HCT116 (cell line): Measurements from ENCODE around the gene CCDC157. TPM values are rescaled to one million over a fixed set of nuclear protein-coding genes. Genes with fewer than 3 reads are reported as not detected.

Experiments
- ATAC-seq: fragments of 200-7000 bp; cut with Tn5 transposase; 2 replicates; pipeline ENCODE4 v1.9.1; 2020; ENCODE audit warnings: mild to moderate bottlenecking, moderate library complexity
- BruUV-seq: library from RNA; stranded (reverse); fragments of 400-500 nt; replicated peaks from 2 replicates; lab custom pipeline; 2021; lab: Mats Ljungman, UMichigan
- CTCF ChIA-PET: fragments of 300-600 bp; sonication (Branson Sonifier 250); formaldehyde crosslinking; loops from one replicate; lab custom pipeline; 2021; ENCODE audit warnings: antibody characterized with exemption; lab: Charles Lee
- POLR2A ChIA-PET: fragments of 300-600, 350-600 bp; sonication (Branson Sonifier 250); formaldehyde crosslinking; loops from one replicate; lab custom pipeline; 2021; ENCODE audit warnings: antibody characterized with exemption; lab: Charles Lee
- RAD21 ChIA-PET, 2 experiments: fragments of 300-600 bp; sonication (Branson Sonifier 250); formaldehyde crosslinking; loops; one replicate each; lab custom pipeline; 2023; ENCODE audit warnings: low total read pairs in 2 of 2; ENCODE audit not compliant: uncharacterized antibody in 2 of 2, unreplicated experiment in 2 of 2, low non-redundant PET in 1 of 2; lab: Charles Lee
- DNase-seq: peaks from one replicate; pipeline ENCODE4 v3.0.0-alpha.2; 2010; ENCODE audit warnings: low read depth, low spot score
- H2AFZ ChIP-seq: fragments of 200-600 bp; shearing (Covaris generic), sonication (generic); 2 replicates; pipeline ENCODE4 v1.6.1; 2017; ENCODE audit warnings: low read depth, mixed run types, mixed read lengths, antibody characterized with exemption, low read length; ENCODE audit not compliant: poor library complexity, severe bottlenecking
- H3K27ac ChIP-seq: 2 replicates; pipeline ENCODE4 v1.5.1; 2012; ENCODE audit warnings: low read depth, low read length
- H3K27me3 ChIP-seq: fragments of 200-600 bp; sonication (generic); 2 replicates; pipeline ENCODE4 v1.6.1; 2016; ENCODE audit warnings: mixed run types, low read length, mixed read lengths; ENCODE audit not compliant: insufficient read depth
- H3K36me3 ChIP-seq, 2 experiments: fragments of 200-500 bp in 1 of 2; fragments of 200-600 bp in 1 of 2; sonication (Bioruptor generic) in 1 of 2; sonication (generic) in 1 of 2; 2 replicates each; pipeline versions ENCODE4 v1.5.1 to v1.6.1; 2014 to 2016; ENCODE audit warnings: low read length in 2 of 2, inconsistent platforms in 1 of 2, mixed read lengths in 1 of 2, mixed run types in 1 of 2; ENCODE audit not compliant: insufficient read depth in 2 of 2, control insufficient read depth in 1 of 2
- H3K4me1 ChIP-seq, 2 experiments: fragments of 200-600 bp in 1 of 2; sonication (generic) in 1 of 2; 2 replicates each; pipeline versions ENCODE4 v1.5.1 to v1.6.1; 2012 to 2017; ENCODE audit warnings: low read length in 2 of 2, inconsistent platforms in 1 of 2, mild to moderate bottlenecking in 1 of 2, mixed read lengths in 1 of 2, mixed run types in 1 of 2, moderate library complexity in 1 of 2; ENCODE audit not compliant: insufficient read depth in 2 of 2, control insufficient read depth in 1 of 2
- H3K4me2 ChIP-seq: fragments of 200-600 bp; sonication (generic); 2 replicates; pipeline ENCODE4 v1.6.1; 2017; ENCODE audit warnings: mixed run types, low read length, mixed read lengths
- H3K4me3 ChIP-seq, 2 experiments: fragments of 200-600 bp in 1 of 2; sonication (generic) in 1 of 2; replicated peaks in 1 of 2; 2 replicates each; pipeline ENCODE4 v1.5.1; 2011 to 2016; ENCODE audit warnings: low read length in 2 of 2, control low read depth in 1 of 2, low read depth in 1 of 2, mild to moderate bottlenecking in 1 of 2, mixed read lengths in 1 of 2, mixed run types in 1 of 2
- H3K79me2 ChIP-seq: fragments of 200-600 bp; sonication (generic); 2 replicates; pipeline ENCODE4 v1.6.1; 2017; ENCODE audit warnings: mild to moderate bottlenecking, mixed run types, low read length, moderate library complexity, mixed read lengths; ENCODE audit not compliant: insufficient read depth
- H3K9ac ChIP-seq: fragments of 200-600 bp; sonication (generic); 2 replicates; pipeline ENCODE4 v1.6.1; 2016; ENCODE audit warnings: low read length, mixed read lengths
- H3K9me2 ChIP-seq: fragments of 200-600 bp; sonication (generic), shearing (Covaris generic); 2 replicates; pipeline ENCODE4 v1.6.1; 2017; ENCODE audit warnings: mixed run types, mild to moderate bottlenecking, moderate library complexity; ENCODE audit not compliant: insufficient read depth
- H3K9me3 ChIP-seq, 2 experiments: fragments of 200-500 bp in 1 of 2; fragments of 200-600 bp in 1 of 2; sonication (Bioruptor generic) in 1 of 2; sonication (generic) in 1 of 2; 2 replicates each; pipeline ENCODE4 v1.6.1; 2014 to 2017; ENCODE audit warnings: low read length in 2 of 2, mixed read lengths in 2 of 2, inconsistent platforms in 1 of 2, low read depth in 1 of 2, mild to moderate bottlenecking in 1 of 2, mixed run types in 1 of 2, moderate library complexity in 1 of 2; ENCODE audit not compliant: control insufficient read depth in 1 of 2, insufficient read depth in 1 of 2
- H4K20me1 ChIP-seq: fragments of 200-600 bp; sonication (generic), shearing (Covaris generic); 2 replicates; pipeline ENCODE4 v1.6.1; 2017; ENCODE audit warnings: mixed run types, mild to moderate bottlenecking, moderate library complexity; ENCODE audit not compliant: insufficient read depth
- ATF3 ChIP-seq: IDR thresholded peaks from 2 replicates; pipeline ENCODE4 v1.6.1; 2012
- EGR1 ChIP-seq: IDR thresholded peaks from 2 replicates; pipeline ENCODE4 v1.6.1; 2012; ENCODE audit warnings: low read depth
- ELF1 ChIP-seq: IDR thresholded peaks from 2 replicates; pipeline ENCODE4 v1.6.1; 2012; ENCODE audit warnings: low read depth, borderline replicate concordance
- EZH2 ChIP-seq: fragments of 200-600 bp; sonication (generic); IDR thresholded peaks from 2 replicates; pipeline ENCODE4 v1.6.1; 2017; ENCODE audit warnings: antibody characterized with exemption, mixed run types
- EZH2phosphoT487 ChIP-seq: fragments of 200-600 bp; IDR thresholded peaks from 2 replicates; pipeline ENCODE4 v1.6.1; 2018; ENCODE audit warnings: antibody characterized with exemption, borderline replicate concordance
- JUND ChIP-seq: IDR thresholded peaks from 2 replicates; pipeline ENCODE4 v1.6.1; 2012
- MAX ChIP-seq: IDR thresholded peaks from 2 replicates; pipeline ENCODE4 v1.6.1; 2012
- POLR2A ChIP-seq: IDR thresholded peaks from 2 replicates; pipeline ENCODE4 v1.7.0; 2011; ENCODE audit warnings: borderline replicate concordance; ENCODE audit not compliant: insufficient read depth, insufficient read length; ENCODE audit errors: extremely low read depth
- POLR2AphosphoS5 ChIP-seq: IDR thresholded peaks from 2 replicates; pipeline ENCODE4 v1.6.1; 2011; ENCODE audit warnings: mild to moderate bottlenecking, low read depth, low read length, moderate library complexity
- RAD21 ChIP-seq: IDR thresholded peaks from 2 replicates; pipeline ENCODE4 v1.6.1; 2012; ENCODE audit warnings: low read depth, mild to moderate bottlenecking
- REST ChIP-seq: IDR thresholded peaks from 2 replicates; pipeline ENCODE4 v1.6.1; 2012; ENCODE audit warnings: low read depth
- SIN3A ChIP-seq: IDR thresholded peaks from 2 replicates; pipeline ENCODE4 v1.6.1; 2012; ENCODE audit warnings: low read depth
- TCF7L2 ChIP-seq: IDR thresholded peaks from 2 replicates; pipeline ENCODE4 v1.7.0; 2011; ENCODE audit warnings: borderline replicate concordance, inconsistent platforms; ENCODE audit not compliant: insufficient read depth, insufficient read length; ENCODE audit errors: extremely low read depth
- ZFX ChIP-seq: fragments of 450-650 bp; IDR thresholded peaks from 2 replicates; pipeline ENCODE4 v1.6.1; 2017
- ZNF274 ChIP-seq: fragments of 200-500 bp; sonication (Bioruptor generic); IDR thresholded peaks from 2 replicates; pipeline ENCODE4 v1.6.1; 2014; ENCODE audit warnings: mild to moderate bottlenecking, low read depth, low read length, inconsistent platforms
- intact Hi-C: fragments of 100-400 bp; cut with micrococcal nuclease; formaldehyde crosslinking; loops from 2 replicates; pipeline ENCODE4 v1.10.0; 2022
- total RNA-seq: library from RNA; stranded (reverse); gene quantifications from one replicate; pipeline ENCODE4 v1.2.1, GENCODE V29; 2021; ENCODE audit not compliant: unreplicated experiment

The CCDC157 gene
- total RNA-seq, 1 experiment from 2014 or later = 2.1 TPM

GRCh38 chr22:30348809-30349208, 8.0 kb upstream of the CCDC157 start:
- Histone ChIP-seq H3K9ac (no peak overlapping the region), H3K27me3 (no peaks in the 10 kb centered on the region), H3K27ac (no peak overlapping the region), H3K79me2 (peaks cover 92% of the 10 kb centered on the region), H3K4me3 (no peak overlapping the region), H3K36me3 (peaks cover 68 to 73% of the 10 kb centered on the region in 2 experiments), H3K9me3 (no peaks in the 10 kb centered on the region), H2AFZ (no peak overlapping the region), H3K9me2 (no peaks in the 10 kb centered on the region), H3K4me1 (no peaks in the 10 kb centered on the region), H3K4me2 (no peak overlapping the region), H4K20me1 (no peaks in the 10 kb centered on the region)
- DNase-seq = no peak
- ChIA-PET POLR2A (no interaction called here), RAD21 (no interaction called here), CTCF (no interaction called here)
- no peak for ATAC-seq
- BruUV-seq = no TSS peak
- TF ChIP-seq POLR2A (no peak), EGR1 (no peak), SIN3A (no peak), ATF3 (no peak), JUND (no peak), MAX (no peak), ZFX (no peak), ELF1 (no peak), EZH2phosphoT487 (no peak)
- intact Hi-C loops = no loop called here

DNA sequence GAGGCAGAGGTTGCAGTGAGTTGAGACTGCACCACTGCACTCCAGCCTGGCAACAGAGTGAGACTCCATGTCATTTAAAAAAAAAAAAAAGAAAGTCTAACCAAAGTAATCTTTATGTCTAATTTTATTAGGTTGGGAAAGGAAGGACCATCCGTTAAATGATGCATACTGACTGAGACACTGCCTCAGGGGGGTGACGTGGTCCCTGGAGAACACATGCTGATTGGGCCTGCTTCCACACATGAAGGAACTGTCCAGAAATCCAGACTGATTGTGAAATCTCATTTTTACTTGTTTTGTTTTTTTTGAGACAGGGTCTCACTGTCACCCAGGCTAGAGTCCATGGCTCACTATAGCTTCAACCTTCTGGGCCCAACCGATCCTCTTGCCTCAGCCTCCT, 5.6 kb upstream of the CCDC157 start:
- no peak overlapping the region for H3K9ac ChIP-seq
- no peak for DNase-seq
- H3K4me1 ChIP-seq = peaks cover 7 to 17% of the 10 kb centered on the region in 2 experiments; a peak in 3 of 4 replicates
- H3K79me2 ChIP-seq = peaks cover 96% of the 10 kb centered on the region
- H3K4me2 ChIP-seq = no peak overlapping the region
- H3K9me2 ChIP-seq = no peaks in the 10 kb centered on the region
- intact Hi-C loops = no loop called here
- H3K27me3 ChIP-seq = no peaks in the 10 kb centered on the region
- ATAC-seq = no peak
- BruUV-seq = no TSS peak
- TF ChIP-seq EZH2 (no peak), POLR2AphosphoS5 (no peak), REST (no peak), ZNF274 (no peak), TCF7L2 (no peak), RAD21 (no peak), SIN3A (no peak)
- H3K36me3 ChIP-seq = peaks cover 46 to 49% of the 10 kb centered on the region in 2 experiments
- RAD21 ChIA-PET = no interaction called here
- POLR2A ChIA-PET = no interaction called here
- CTCF ChIA-PET = no interaction called here
- H3K27ac ChIP-seq = no peak overlapping the region
- no peak overlapping the region for H2AFZ ChIP-seq
- no peaks in the 10 kb centered on the region for H3K9me3 ChIP-seq
- H4K20me1 ChIP-seq = no peaks in the 10 kb centered on the region
- H3K4me3 ChIP-seq = no peak overlapping the region
